Astrocyte (in vitro differentiated cells and primary cell): ENCODE data around the gene MYRIP. TPM values are rescaled to one million over a fixed set of nuclear protein-coding genes. Genes with fewer than 3 reads are reported as not detected.
"Not testable (repeated sequence)": the region's sequence is repeated elsewhere in the genome, so short reads cannot be mapped to it uniquely, and the experiment has no call there.

Experiments used
- DNase-seq: peaks from one replicate; pipeline ENCODE4 v3.0.0-alpha.2; 2010; ENCODE audit warnings: low read depth
- FAIRE-seq: peaks from 2 replicates; lab custom pipeline; 2011; peaks lifted over from hg19 to GRCh38; lab: Jason Lieb, UNC
- H2AFZ ChIP-seq: 2 replicates; pipeline ENCODE4 v1.6.0; 2012; ENCODE audit warnings: low read depth, low read length, inconsistent platforms
- H3K27ac ChIP-seq: 2 replicates; pipeline ENCODE4 v1.5.1; 2011; ENCODE audit warnings: low read depth, low read length, inconsistent platforms
- H3K27me3 ChIP-seq: 2 replicates; pipeline ENCODE4 v1.6.0; 2011; ENCODE audit warnings: low read length, inconsistent platforms; ENCODE audit not compliant: insufficient read depth
- H3K36me3 ChIP-seq: 2 replicates; pipeline ENCODE4 v1.5.1; 2011; ENCODE audit warnings: low read length, inconsistent platforms; ENCODE audit not compliant: insufficient read depth
- H3K4me1 ChIP-seq: 2 replicates; pipeline ENCODE4 v1.5.1; 2011; ENCODE audit warnings: low read length, inconsistent platforms; ENCODE audit not compliant: insufficient read depth
- H3K4me2 ChIP-seq: 2 replicates; pipeline ENCODE4 v1.6.0; 2012; ENCODE audit warnings: low read length, inconsistent platforms
- H3K4me3 ChIP-seq: 2 replicates; pipeline ENCODE4 v1.5.1; 2011; ENCODE audit warnings: low read depth, mild to moderate bottlenecking, low read length, inconsistent platforms; ENCODE audit not compliant: insufficient read depth
- H3K79me2 ChIP-seq: 2 replicates; pipeline ENCODE4 v1.6.0; 2012; ENCODE audit warnings: mild to moderate bottlenecking, low read length, inconsistent platforms; ENCODE audit not compliant: insufficient read depth
- H3K9ac ChIP-seq: 2 replicates; pipeline ENCODE4 v1.6.0; 2012; ENCODE audit warnings: mild to moderate bottlenecking, low read length, inconsistent platforms
- H3K9me3 ChIP-seq: 2 replicates; pipeline ENCODE4 v1.5.1; 2012; ENCODE audit warnings: low read depth, mild to moderate bottlenecking, low read length, inconsistent platforms; ENCODE audit not compliant: insufficient read depth
- H4K20me1 ChIP-seq: 2 replicates; pipeline ENCODE4 v1.6.0; 2012; ENCODE audit warnings: low read length, inconsistent platforms; ENCODE audit not compliant: insufficient read depth
- H3K27ac Mint-ChIP-seq: one replicate; pipeline ENCODE4 v1.8.0; 2021; ENCODE audit warnings: mild to moderate bottlenecking, mixed read lengths; ENCODE audit not compliant: unreplicated experiment
- H3K27me3 Mint-ChIP-seq: one replicate; pipeline ENCODE4 v1.8.0; 2021; ENCODE audit warnings: low read depth, mixed read lengths; ENCODE audit not compliant: unreplicated experiment
- H3K36me3 Mint-ChIP-seq: one replicate; pipeline ENCODE4 v1.8.0; 2021; ENCODE audit warnings: low read depth, mixed read lengths; ENCODE audit not compliant: unreplicated experiment
- H3K4me1 Mint-ChIP-seq: one replicate; pipeline ENCODE4 v1.8.0; 2021; ENCODE audit warnings: low read depth, mixed read lengths; ENCODE audit not compliant: unreplicated experiment
- H3K4me3 Mint-ChIP-seq: one replicate; pipeline ENCODE4 v1.8.0; 2021; ENCODE audit warnings: mild to moderate bottlenecking, moderate library complexity, mixed read lengths; ENCODE audit not compliant: unreplicated experiment
- H3K9me3 Mint-ChIP-seq: one replicate; pipeline ENCODE4 v1.8.0; 2021; ENCODE audit warnings: mild to moderate bottlenecking, mixed read lengths; ENCODE audit not compliant: unreplicated experiment
- EZH2 ChIP-seq: IDR thresholded peaks from 2 replicates; pipeline ENCODE4 v1.6.1; 2012; ENCODE audit warnings: mild to moderate bottlenecking, low read length, inconsistent platforms; ENCODE audit not compliant: insufficient read depth
- total RNA-seq: library from RNA; stranded (reverse); gene quantifications from 2 replicates; pipeline ENCODE4 v1.2.1, GENCODE V29; 2021
- TF ChIP-seq, protein P1 (sequence below): IDR thresholded peaks from 2 replicates; pipeline ENCODE4 v1.5.1; 2011; ENCODE audit warnings: low read depth, mild to moderate bottlenecking, inconsistent platforms, low read length, moderate library complexity; ENCODE audit not compliant: insufficient read depth

Gene MYRIP
- total RNA-seq, 1 donor from 2014 or later = 0.07 TPM

DNA sequence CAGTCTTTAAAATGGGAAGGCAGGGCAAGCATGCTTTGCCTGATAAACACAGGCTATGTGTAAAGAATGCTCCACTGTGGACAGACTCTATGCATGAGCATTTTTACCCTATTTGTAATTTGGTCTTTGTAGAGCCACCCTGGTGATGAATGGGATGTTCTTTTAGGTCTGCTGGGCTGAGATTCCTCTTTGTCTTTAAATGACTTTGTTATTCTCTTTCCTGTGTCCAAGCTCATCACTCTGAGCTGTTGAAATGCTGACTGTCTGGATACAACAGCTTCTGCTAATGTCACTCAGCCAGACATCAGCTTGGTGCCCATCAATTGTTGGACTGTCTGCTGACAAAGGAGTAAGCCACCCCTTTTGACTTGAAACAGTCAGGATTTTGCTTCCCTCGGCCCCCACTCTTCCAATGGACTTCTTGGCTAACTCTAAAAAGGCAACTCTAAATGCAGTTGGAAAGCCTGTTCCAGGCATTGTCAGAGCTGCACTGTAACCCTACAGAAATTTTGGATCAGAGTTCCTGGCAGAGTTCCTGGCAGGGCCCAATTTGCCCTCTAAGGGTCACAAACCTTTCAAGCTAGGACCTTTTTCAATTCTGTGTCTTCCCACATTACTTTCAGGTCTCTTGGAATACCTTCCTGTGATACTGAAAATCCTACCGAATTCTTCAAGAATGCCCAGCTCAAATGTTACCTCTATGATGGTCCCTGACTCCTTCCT, 459.6 kb downstream of the MYRIP start:
- Histone ChIP-seq H3K79me2 (no peaks in the 10 kb centered on the region), H3K4me2 (no peak overlapping the region), H3K36me3 (no peaks in the 10 kb centered on the region), H3K27ac (no peak overlapping the region), H2AFZ (no peak overlapping the region), H3K4me3 (no peak overlapping the region), H3K27me3 (no peaks in the 10 kb centered on the region), H3K9ac (no peak overlapping the region), H3K9me3 (no peaks in the 10 kb centered on the region), H4K20me1 (no peaks in the 10 kb centered on the region), H3K4me1 (no peaks in the 10 kb centered on the region)
- H3K9me3 Mint-ChIP-seq = peaks cover 6% of the 10 kb centered on the region
- no peaks in the 10 kb centered on the region for H3K4me1 Mint-ChIP-seq
- DNase-seq (no peak), FAIRE-seq (no peak)
- no peaks in the 10 kb centered on the region for H3K36me3 Mint-ChIP-seq
- H3K4me3 Mint-ChIP-seq = no peak overlapping the region
- TF ChIP-seq, protein P1, sequence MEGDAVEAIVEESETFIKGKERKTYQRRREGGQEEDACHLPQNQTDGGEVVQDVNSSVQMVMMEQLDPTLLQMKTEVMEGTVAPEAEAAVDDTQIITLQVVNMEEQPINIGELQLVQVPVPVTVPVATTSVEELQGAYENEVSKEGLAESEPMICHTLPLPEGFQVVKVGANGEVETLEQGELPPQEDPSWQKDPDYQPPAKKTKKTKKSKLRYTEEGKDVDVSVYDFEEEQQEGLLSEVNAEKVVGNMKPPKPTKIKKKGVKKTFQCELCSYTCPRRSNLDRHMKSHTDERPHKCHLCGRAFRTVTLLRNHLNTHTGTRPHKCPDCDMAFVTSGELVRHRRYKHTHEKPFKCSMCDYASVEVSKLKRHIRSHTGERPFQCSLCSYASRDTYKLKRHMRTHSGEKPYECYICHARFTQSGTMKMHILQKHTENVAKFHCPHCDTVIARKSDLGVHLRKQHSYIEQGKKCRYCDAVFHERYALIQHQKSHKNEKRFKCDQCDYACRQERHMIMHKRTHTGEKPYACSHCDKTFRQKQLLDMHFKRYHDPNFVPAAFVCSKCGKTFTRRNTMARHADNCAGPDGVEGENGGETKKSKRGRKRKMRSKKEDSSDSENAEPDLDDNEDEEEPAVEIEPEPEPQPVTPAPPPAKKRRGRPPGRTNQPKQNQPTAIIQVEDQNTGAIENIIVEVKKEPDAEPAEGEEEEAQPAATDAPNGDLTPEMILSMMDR = no peak
- no peak for TF ChIP-seq EZH2
- H3K27me3 Mint-ChIP-seq = no peaks in the 10 kb centered on the region
- H3K27ac Mint-ChIP-seq = no peak overlapping the region

DNA sequence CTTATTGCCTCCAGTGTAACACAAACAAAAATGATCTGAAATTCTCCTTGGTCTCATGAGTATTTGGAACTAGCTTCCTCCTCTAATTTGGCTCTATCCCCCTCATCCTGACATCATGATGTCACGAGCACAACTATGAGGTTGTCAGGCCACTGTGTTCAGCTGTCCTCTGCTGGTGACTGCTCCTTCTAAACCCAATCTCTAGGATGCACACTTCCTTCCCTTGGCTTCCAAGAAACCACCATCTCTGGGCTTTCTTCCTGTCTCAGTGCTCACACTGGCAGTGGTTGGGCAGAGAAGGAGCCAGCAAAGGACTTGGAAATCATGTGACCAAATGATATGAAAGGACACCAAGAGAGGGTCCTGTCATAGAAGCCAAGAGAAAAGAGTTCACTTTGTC, 469.4 kb downstream of the MYRIP start:
- no peak overlapping the region for H3K27ac ChIP-seq
- no peak overlapping the region for H3K4me3 ChIP-seq
- H3K27ac Mint-ChIP-seq = no peak overlapping the region
- peaks cover 4% of the 10 kb centered on the region for H3K9me3 Mint-ChIP-seq
- H3K9ac ChIP-seq = no peak overlapping the region
- no peaks in the 10 kb centered on the region for H3K4me1 Mint-ChIP-seq
- no peaks in the 10 kb centered on the region for H4K20me1 ChIP-seq
- DNase-seq (no peak), FAIRE-seq (no peak)
- no peaks in the 10 kb centered on the region for H3K36me3 ChIP-seq
- no peaks in the 10 kb centered on the region for H3K9me3 ChIP-seq
- H3K27me3 Mint-ChIP-seq = no peaks in the 10 kb centered on the region
- no peaks in the 10 kb centered on the region for H3K36me3 Mint-ChIP-seq
- H3K27me3 ChIP-seq = no peaks in the 10 kb centered on the region
- H3K79me2 ChIP-seq = no peaks in the 10 kb centered on the region
- H2AFZ ChIP-seq = no peak overlapping the region
- H3K4me2 ChIP-seq = no peak overlapping the region
- H3K4me1 ChIP-seq = no peaks in the 10 kb centered on the region
- H3K4me3 Mint-ChIP-seq = no peak overlapping the region
- TF ChIP-seq, protein P1 = no peak
- TF ChIP-seq EZH2 = no peak

DNA sequence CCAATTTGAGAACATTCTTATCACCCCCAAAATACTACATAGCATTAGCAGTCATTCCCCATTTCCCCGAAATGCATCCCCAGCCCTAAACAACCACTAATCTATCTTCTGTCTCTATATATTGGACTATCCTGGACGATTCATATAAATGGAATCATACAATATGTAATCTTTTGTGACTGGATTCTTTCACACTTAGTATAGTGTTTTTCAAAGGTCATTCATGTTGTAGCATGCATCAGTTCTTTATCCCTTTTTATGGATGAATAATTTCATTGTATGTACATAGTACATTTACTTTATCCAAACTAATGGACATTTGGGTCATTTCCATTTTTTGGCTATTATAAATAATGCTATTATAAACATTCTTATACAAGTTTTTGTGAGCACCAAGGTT, 472.6 kb downstream of the MYRIP start:
- no peak overlapping the region for H3K4me2 ChIP-seq
- Mint-ChIP-seq H3K27ac (no peak overlapping the region), H3K4me3 (no peak overlapping the region), H3K9me3 (peaks cover 2% of the 10 kb centered on the region), H3K4me1 (no peaks in the 10 kb centered on the region), H3K27me3 (no peaks in the 10 kb centered on the region), H3K36me3 (no peaks in the 10 kb centered on the region)
- no peaks in the 10 kb centered on the region for H3K27me3 ChIP-seq
- no peaks in the 10 kb centered on the region for H3K9me3 ChIP-seq
- no peaks in the 10 kb centered on the region for H3K36me3 ChIP-seq
- TF ChIP-seq, protein P1 = no peak
- no peaks in the 10 kb centered on the region for H3K79me2 ChIP-seq
- H3K9ac ChIP-seq = no peak overlapping the region
- no peaks in the 10 kb centered on the region for H3K4me1 ChIP-seq
- no peak overlapping the region for H2AFZ ChIP-seq
- FAIRE-seq = no peak
- H3K27ac ChIP-seq = no peak overlapping the region
- no peak overlapping the region for H3K4me3 ChIP-seq
- H4K20me1 ChIP-seq = no peaks in the 10 kb centered on the region
- no peak for DNase-seq

DNA sequence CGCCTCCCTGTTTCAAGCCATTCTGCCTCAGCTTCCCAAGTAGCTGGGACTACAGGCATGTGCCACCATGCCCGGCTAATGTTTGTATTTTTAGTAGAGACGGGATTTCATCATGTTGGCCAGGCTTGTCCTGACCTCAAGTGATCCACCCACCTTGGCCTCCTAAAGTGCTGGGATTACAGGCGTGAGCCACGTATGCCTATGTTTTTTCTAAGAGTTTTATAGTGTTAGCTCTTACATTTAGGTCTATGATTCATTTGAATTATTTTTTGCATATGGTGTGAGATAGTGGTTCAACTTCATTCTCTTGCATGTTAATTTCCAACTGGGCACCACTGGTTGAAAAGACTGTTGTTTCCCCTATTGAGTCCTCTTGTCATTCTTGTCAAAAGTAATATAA, 473.6 kb downstream of the MYRIP start:
- not testable (repeated sequence) for H2AFZ ChIP-seq, H3K9ac ChIP-seq, DNase-seq, FAIRE-seq, H3K27ac Mint-ChIP-seq, H3K36me3 Mint-ChIP-seq, H3K27me3 ChIP-seq, H3K9me3 Mint-ChIP-seq, H3K36me3 ChIP-seq, H3K9me3 ChIP-seq, H3K4me3 ChIP-seq, H3K4me1 Mint-ChIP-seq, H3K27ac ChIP-seq, H3K4me1 ChIP-seq, H3K79me2 ChIP-seq, H3K4me2 ChIP-seq, H3K4me3 Mint-ChIP-seq, H3K27me3 Mint-ChIP-seq, H4K20me1 ChIP-seq
